Kidney (tissue), 14 donors: ENCODE measurements around the gene ZBTB46. TPM values are rescaled to one million over a fixed set of nuclear protein-coding genes. Genes with fewer than 3 reads are reported as not detected.
A peak's percentile ranks its signal among the peaks of the same experiment; 100 is the strongest.

Experiments
- DNase-seq, 5 donors: peaks; one replicate each; pipeline ENCODE4 v3.0.0-alpha.2; 2013 to 2020
- FAIRE-seq: peaks from 2 replicates; lab custom pipeline; 2012; peaks lifted over from hg19 to GRCh38; lab: Jason Lieb, UNC
- H3K27ac ChIP-seq, 2 donors: one replicate each; pipeline ENCODE4 v1.7.0; 2013; ENCODE audit warnings: low read depth in 2 of 2, low read length in 2 of 2, inconsistent platforms in 1 of 2
- H3K27me3 ChIP-seq: one replicate; pipeline ENCODE4 v1.7.1; 2013; ENCODE audit warnings: low read length, inconsistent platforms; ENCODE audit not compliant: control insufficient read depth, insufficient read depth
- H3K36me3 ChIP-seq, 3 donors: one replicate each; pipeline versions ENCODE4 v1.7.0 to v1.7.1; 2013; ENCODE audit warnings: low read length in 3 of 3, control low read depth in 1 of 3, inconsistent platforms in 1 of 3; ENCODE audit not compliant: insufficient read depth in 3 of 3, control insufficient read depth in 2 of 3
- H3K4me1 ChIP-seq, 3 donors: one replicate each; pipeline versions ENCODE4 v1.7.0 to v1.7.1; 2013; ENCODE audit warnings: low read length in 3 of 3, inconsistent platforms in 1 of 3, low read depth in 1 of 3; ENCODE audit not compliant: control insufficient read depth in 2 of 3, insufficient read depth in 2 of 3
- H3K4me3 ChIP-seq, 3 donors: one replicate each; pipeline versions ENCODE4 v1.7.0 to v1.8.1; 2013; ENCODE audit warnings: low read length in 3 of 3, control low read depth in 1 of 3, inconsistent platforms in 1 of 3
- H3K9ac ChIP-seq, 3 donors: one replicate each; pipeline versions ENCODE4 v1.7.0 to v1.7.1; 2013; ENCODE audit warnings: low read length in 3 of 3, control low read depth in 1 of 3, inconsistent platforms in 1 of 3
- H3K9me3 ChIP-seq, 3 donors: one replicate each; pipeline versions ENCODE4 v1.7.0 to v1.7.1; 2013; ENCODE audit warnings: low read length in 3 of 3, control low read depth in 1 of 3, inconsistent platforms in 1 of 3; ENCODE audit not compliant: control insufficient read depth in 2 of 3, insufficient read depth in 1 of 3
- CTCF ChIP-seq: IDR thresholded peaks from 3 replicates; pipeline ENCODE4 v1.5.1; 2012; ENCODE audit warnings: mild to moderate bottlenecking, moderate library complexity, borderline replicate concordance; ENCODE audit not compliant: insufficient read depth; ENCODE audit errors: extremely low read depth
- intact Hi-C: fragments of 100-400 bp; cut with DNase I; formaldehyde crosslinking; loops from one replicate; pipeline ENCODE4 v1.11.1; 2022
- polyA plus RNA-seq: library from polyadenylated mRNA; stranded (reverse); fragments of 350-450 nt; fragmentation: Illumina TruSeq; extraction: RNeasy Lipid Tissue Mini Kit (QIAGEN cat#74804); gene quantifications from one replicate; pipeline ENCODE4 v1.2.3, GENCODE V29; 2014; ENCODE audit warnings: low read depth, low replicate concordance; ENCODE audit not compliant: insufficient read depth
- total RNA-seq: library from RNA; stranded (reverse); fragmentation: NEBNext Ultra II Directional; extraction: Animal tissue kit (Norgen Biotek cat#: 25700); gene quantifications from one replicate; pipeline ENCODE4 v1.2.1, GENCODE V29; 2021
- donor health status: control.
- donor health status: control.
- donor health status: control.
- donor health status: control.
- donor health status: control.
- donor health status: DM: yes; HTN: yes; CAD: no.
- donor health status: Normal renal cell carcinoma (clear cell type).

Gene ZBTB46
- total and polyA plus RNA-seq, 2 donors from 2014 or later, result 4.5 to 24.0 TPM

GRCh38 chr20:63863798-63864544 lies 32.9 kb upstream of the ZBTB46 start:
- Histone ChIP-seq H3K9me3 (no peaks in the 10 kb centered on the region), H3K9ac (peak overlapping the region; percentile 63 to 79 (median 66)), H3K36me3 (peaks cover 0 to 2% (median 0%) of the 10 kb centered on the region in 3 donors), H3K27ac (peak overlapping the region; percentile 88 to 92), H3K4me1 (peaks cover 5 to 18% (median 15%) of the 10 kb centered on the region in 3 donors), H3K27me3 (no peaks in the 10 kb centered on the region), H3K4me3 (peak overlapping the region; percentile 66 to 84 (median 81))
- no peak for FAIRE-seq
- intact Hi-C loops, result no loop called here
- peak; percentile 79 to 96 (median 87) for DNase-seq
- peak; percentile 73 for TF ChIP-seq CTCF

GRCh38 chr20:63863021-63863797 lies 32.1 kb upstream of the ZBTB46 start:
- H3K4me3 ChIP-seq, result peak overlapping the region; percentile 66 to 84 (median 81)
- no peak for FAIRE-seq
- no peaks in the 10 kb centered on the region for H3K36me3 ChIP-seq
- H3K4me1 ChIP-seq, result peaks cover 7 to 24% (median 18%) of the 10 kb centered on the region in 3 donors
- H3K27ac ChIP-seq, result peak overlapping the region; percentile 88 to 92
- peak overlapping the region in 2 of 3 donors; percentile 66 to 79 for H3K9ac ChIP-seq
- no peaks in the 10 kb centered on the region for H3K9me3 ChIP-seq
- intact Hi-C loops, result no loop called here
- no peaks in the 10 kb centered on the region for H3K27me3 ChIP-seq
- no peak for DNase-seq
- no peak for TF ChIP-seq CTCF

GRCh38 chr20:63861981-63862901 lies 31.2 kb upstream of the ZBTB46 start:
- Histone ChIP-seq H3K4me1 (peaks cover 7 to 32% (median 27%) of the 10 kb centered on the region in 3 donors), H3K27ac (no peak overlapping the region), H3K9ac (no peak overlapping the region), H3K27me3 (no peaks in the 10 kb centered on the region), H3K4me3 (no peak overlapping the region), H3K36me3 (no peaks in the 10 kb centered on the region), H3K9me3 (no peaks in the 10 kb centered on the region)
- no peak for FAIRE-seq
- TF ChIP-seq CTCF, result no peak
- intact Hi-C loops, result no loop called here
- DNase-seq, result peak in 2 of 5 donors; percentile 54 to 82
